A549 (cell line): Measurements from ENCODE around the gene JAG2. TPM values are rescaled to one million over a fixed set of nuclear protein-coding genes. Genes with fewer than 3 reads are reported as not detected.

ENCODE experiments used
- ATAC-seq, 2 experiments: fragments of 200-7000 bp in 1 of 2; fragments of >200 bp in 1 of 2; cut with Nextera tagmentation in 1 of 2; cut with Tn5 transposase in 1 of 2; 3 replicates each; pipeline versions ENCODE4 v1.8.0 to v1.9.1; 2018 to 2020; ENCODE audit warnings: mild to moderate bottlenecking in 1 of 2, moderate library complexity in 1 of 2
- CTCF ChIA-PET: fragments of 300-600 bp; sonication (Branson Sonifier 250); formaldehyde crosslinking; extraction: SDS; loops from one replicate; lab custom pipeline; 2021; ENCODE audit warnings: antibody characterized with exemption, inconsistent platforms; lab: Yijun Ruan, JAX
- POLR2A ChIA-PET: fragments of 350-600 bp; formaldehyde crosslinking; extraction: SDS; loops from one replicate; lab custom pipeline; 2021; ENCODE audit warnings: antibody characterized with exemption, inconsistent platforms; lab: Yijun Ruan, JAX
- DNase-seq, 2 experiments: peaks; one replicate each; pipeline versions ENCODE4 v3.0.0 to v3.0.0-alpha.2; 2011 to 2016; ENCODE audit warnings: low read depth in 1 of 2, low spot score in 1 of 2
- FAIRE-seq: peaks from 2 replicates; lab custom pipeline; 2011; peaks lifted over from hg19 to GRCh38; lab: Jason Lieb, UNC
- H3K27ac ChIP-seq, 2 experiments: fragments of >200 bp; sonication (Bioruptor Twin); formaldehyde crosslinking; 3 replicates each; pipeline ENCODE4 v1.5.1; 2016 to 2017
- H3K4me1 ChIP-seq: fragments of >200 bp; sonication (Bioruptor Twin); formaldehyde crosslinking; 3 replicates; pipeline ENCODE4 v1.6.1; 2016
- H3K4me2 ChIP-seq: fragments of >200 bp; sonication (Bioruptor Twin); formaldehyde crosslinking; 3 replicates; pipeline ENCODE4 v1.6.1; 2016
- H3K4me3 ChIP-seq: fragments of >200 bp; sonication (Bioruptor Twin); formaldehyde crosslinking; 3 replicates; pipeline ENCODE4 v1.5.1; 2016
- H3K9me3 ChIP-seq: fragments of >200 bp; sonication (Bioruptor Twin); formaldehyde crosslinking; 3 replicates; pipeline ENCODE4 v1.6.1; 2016
- ATOH8 ChIP-seq: fragments of 250-450 bp; sonication (Bioruptor Pico); IDR thresholded peaks from 2 replicates; pipeline ENCODE4 v1.5.0; 2020; ENCODE audit warnings: low read depth, mild to moderate bottlenecking, moderate library complexity
- BCL3 ChIP-seq: fragments of >200 bp; sonication (Bioruptor Twin); formaldehyde crosslinking; IDR thresholded peaks from 3 replicates; pipeline ENCODE4 v1.6.1; 2016
- CEBPB ChIP-seq, 2 experiments: fragments of >200 bp in 1 of 2; sonication (Bioruptor Twin) in 1 of 2; formaldehyde crosslinking in 1 of 2; IDR thresholded peaks; 2 replicates each; pipeline ENCODE4 v1.6.1; 2012 to 2016
- CHD2 ChIP-seq: fragments of 150-350 bp; IDR thresholded peaks from 2 replicates; pipeline ENCODE4 v1.6.1; 2014; ENCODE audit warnings: low read length; ENCODE audit not compliant: partially characterized antibody
- CHD4 ChIP-seq: fragments of 200-600 bp; sonication (generic); IDR thresholded peaks from 2 replicates; pipeline ENCODE4 v1.6.1; 2016; ENCODE audit warnings: antibody characterized with exemption, mild to moderate bottlenecking, borderline replicate concordance
- CTCF ChIP-seq: fragments of >200 bp; sonication (Bioruptor Twin); formaldehyde crosslinking; IDR thresholded peaks from 3 replicates; pipeline ENCODE4 v1.5.1; 2016
- E2F6 ChIP-seq: IDR thresholded peaks from 2 replicates; pipeline ENCODE4 v1.6.1; 2012; ENCODE audit warnings: low read depth, borderline replicate concordance
- EHF ChIP-seq: fragments of 250-450 bp; sonication (Bioruptor Pico); IDR thresholded peaks from 2 replicates; pipeline ENCODE4 v1.5.0; 2020; ENCODE audit warnings: mild to moderate bottlenecking
- EHMT2 ChIP-seq: fragments of 200-600 bp; sonication (generic); IDR thresholded peaks from 2 replicates; pipeline ENCODE4 v1.6.1; 2016; ENCODE audit warnings: antibody characterized with exemption, low read depth, mild to moderate bottlenecking, moderate library complexity
- FOSB ChIP-seq: fragments of 250-450 bp; sonication (Bioruptor Pico); IDR thresholded peaks from 2 replicates; pipeline ENCODE4 v1.5.0; 2020; ENCODE audit warnings: mild to moderate bottlenecking, moderate library complexity
- FOXS1 ChIP-seq: fragments of 250-450 bp; sonication (Bioruptor Pico); IDR thresholded peaks from 2 replicates; pipeline ENCODE4 v1.5.0; 2020; ENCODE audit warnings: mild to moderate bottlenecking, moderate library complexity
- GATA3 ChIP-seq: IDR thresholded peaks from 2 replicates; pipeline ENCODE4 v1.6.1; 2012; ENCODE audit warnings: borderline replicate concordance
- HES2 ChIP-seq: fragments of >200 bp; sonication (Bioruptor Twin); formaldehyde crosslinking; IDR thresholded peaks from 2 replicates; pipeline ENCODE4 v1.6.1; 2016
- HMGXB4 ChIP-seq: fragments of 250-450 bp; sonication (Bioruptor Pico); IDR thresholded peaks from 2 replicates; pipeline ENCODE4 v1.5.0; 2021; ENCODE audit warnings: mild to moderate bottlenecking, moderate library complexity, borderline replicate concordance
- JUN ChIP-seq, 2 experiments: fragments of >200 bp; sonication (Bioruptor Twin); formaldehyde crosslinking; IDR thresholded peaks; 2 replicates in 1 of 2; 3 replicates in 1 of 2; pipeline ENCODE4 v1.6.1; 2016 to 2017
- KDM1A ChIP-seq: fragments of 200-600 bp; sonication (generic); IDR thresholded peaks from 2 replicates; pipeline ENCODE4 v1.6.1; 2016; ENCODE audit warnings: low read depth, mild to moderate bottlenecking
- KDM5A ChIP-seq: fragments of 200-600 bp; sonication (generic); IDR thresholded peaks from 2 replicates; pipeline ENCODE4 v1.6.1; 2016; ENCODE audit warnings: antibody characterized with exemption, mild to moderate bottlenecking
- MAFK ChIP-seq: fragments of 450-650 bp; IDR thresholded peaks from 2 replicates; pipeline ENCODE4 v1.6.1; 2014; ENCODE audit not compliant: partially characterized antibody
- MAX ChIP-seq: IDR thresholded peaks from 2 replicates; pipeline ENCODE4 v1.6.1; 2012
- MYC ChIP-seq: IDR thresholded peaks from 2 replicates; pipeline ENCODE4 v1.6.1; 2012; ENCODE audit warnings: mild to moderate bottlenecking, inconsistent platforms, low read length, improper control_type of control experiment, borderline replicate concordance
- NFE2L2 ChIP-seq: fragments of 150-350 bp; conservative IDR thresholded peaks from 2 replicates; pipeline ENCODE4 v1.6.1; 2014; ENCODE audit warnings: low read length
- NPAS2 ChIP-seq: fragments of 250-450 bp; sonication (Bioruptor Pico); IDR thresholded peaks from 2 replicates; pipeline ENCODE4 v1.8.0; 2022; ENCODE audit warnings: mild to moderate bottlenecking, moderate library complexity, borderline replicate concordance
- POLR2A ChIP-seq: IDR thresholded peaks from 2 replicates; pipeline ENCODE4 v1.6.1; 2012; ENCODE audit warnings: mild to moderate bottlenecking, low read length
- POLR2AphosphoS2 ChIP-seq: conservative IDR thresholded peaks from 2 replicates; pipeline ENCODE4 v1.6.1; 2012; ENCODE audit warnings: low read length, improper control_type of control experiment, inconsistent platforms
- RCOR1 ChIP-seq: fragments of 150-350 bp; IDR thresholded peaks from 2 replicates; pipeline ENCODE4 v1.6.1; 2014; ENCODE audit warnings: antibody characterized with exemption, low read length, low read depth
- RFX5 ChIP-seq: fragments of 450-650 bp; IDR thresholded peaks from 2 replicates; pipeline ENCODE4 v1.7.1; 2014; ENCODE audit warnings: antibody characterized with exemption, mild to moderate bottlenecking, moderate library complexity
- RNF2 ChIP-seq: fragments of 200-600 bp; sonication (generic); IDR thresholded peaks from 2 replicates; pipeline ENCODE4 v1.6.1; 2016; ENCODE audit warnings: low read depth, mild to moderate bottlenecking, antibody characterized with exemption, moderate library complexity, borderline replicate concordance
- SREBF2 ChIP-seq: fragments of 450-650 bp; IDR thresholded peaks from 2 replicates; pipeline ENCODE4 v1.6.1; 2014; ENCODE audit warnings: mild to moderate bottlenecking, moderate library complexity
- TFCP2L1 ChIP-seq: fragments of 250-450 bp; sonication (Bioruptor Pico); IDR thresholded peaks from 2 replicates; pipeline ENCODE4 v1.5.0; 2021; ENCODE audit warnings: mild to moderate bottlenecking
- TP53 ChIP-seq: fragments of 250-450 bp; sonication (Bioruptor Pico); IDR thresholded peaks from 2 replicates; pipeline ENCODE4 v1.5.0; 2021; ENCODE audit warnings: mild to moderate bottlenecking, moderate library complexity
- USF2 ChIP-seq: fragments of 450-650 bp; IDR thresholded peaks from 2 replicates; pipeline ENCODE4 v1.6.1; 2014; ENCODE audit warnings: antibody characterized with exemption
- ZFP36 ChIP-seq: fragments of 450-650 bp; IDR thresholded peaks from 2 replicates; pipeline ENCODE4 v1.6.1; 2014; ENCODE audit warnings: borderline replicate concordance; ENCODE audit not compliant: partially characterized antibody
- ZSCAN20 ChIP-seq: fragments of 250-450 bp; sonication (Bioruptor Pico); IDR thresholded peaks from 2 replicates; pipeline ENCODE4 v1.8.0; 2022; ENCODE audit warnings: mild to moderate bottlenecking, moderate library complexity
- WGBS: methylation state at CpG from one replicate; pipeline ENCODE4 v1.1.6; 2017; ENCODE audit errors: missing lambda C conversion rate; 5-methylcytosine and 5-hydroxymethylcytosine counted together
- polyA plus RNA-seq, 4 experiments: library from polyadenylated mRNA; depleted of rRNA in 3 of 4; stranded (reverse); fragments of >200 nt; fragmentation: RNase III in 1 of 4; extraction: RNeasy Plus Mini Kit Qiagen cat#74134 plus additional on column Dnase treatment in 1 of 4; gene quantifications; 2 replicates in 3 of 4; 3 replicates in 1 of 4; pipeline ENCODE4 v1.2.3, GENCODE V29; 2011 to 2017

Gene JAG2
- polyA plus RNA-seq, 2 of the 4 experiments (the other 2 are of a cell fraction): 5.9 to 20.4 TPM

GRCh38 chr14:105167303-105168092 is 1.1 kb downstream of the JAG2 start:
- Histone ChIP-seq H3K9me3 (no peaks in the 10 kb centered on the region), H3K4me2 (peak overlapping the region; percentile 95), H3K27ac (peak overlapping the region; percentile 66 to 90), H3K4me3 (peak overlapping the region; percentile 59), H3K4me1 (peaks cover 33% of the 10 kb centered on the region)
- under 1% methylated on average over 41 of the region's 116 CpGs for WGBS
- ChIA-PET CTCF (interaction anchor here (0.6 to 15.2 kb wide), 10 partner anchors 8 to 194 kb away, joined by 3 to 132 read pairs (median 6); partner anchors contain the start of gene NUDT14), POLR2A (interaction anchor here (1.2 to 3.5 kb wide), 3 partner anchors 75 to 81 kb away, joined by 3 to 11 read pairs (median 4); no protein-coding TSS in a partner anchor)
- ATAC-seq (no peak), FAIRE-seq (no peak), DNase-seq (no peak)
- TF ChIP-seq NFE2L2 (no peak), FOXS1 (CRISPR knock-in tag) (no peak), RCOR1 (no peak), TP53 (CRISPR knock-in tag) (peak; percentile 27; the same call in 1 of the 2 replicates), RFX5 (no peak), HES2 (no peak), ZSCAN20 (CRISPR knock-in tag) (no peak), HMGXB4 (no peak), MAX (peak; percentile 73), GATA3 (no peak), CHD4 (no peak), FOSB (no peak), BCL3 (no peak), EHMT2 (no peak), MAFK (no peak), KDM1A (no peak), TFCP2L1 (no peak), ATOH8 (CRISPR knock-in tag) (no peak), JUN (IDR thresholded peaks at IDR 0.05) (peak in 1 of 2 experiments; percentile 29; a peak in 1 of 5 replicates), NPAS2 (CRISPR knock-in tag) (no peak), CEBPB (IDR thresholded peaks at IDR 0.05) (no peak), CTCF (peak; percentile 51), KDM5A (no peak), ZFP36 (no peak), EHF (CRISPR knock-in tag) (no peak), E2F6 (0 out of 2 replicates have a peak, but pooled peaks have one; percentile 21), POLR2A (peak; percentile 24; the same call in 1 of the 2 replicates), RNF2 (peak; percentile 82; the same call in 1 of the 2 replicates), MYC (0 out of 2 replicates have a peak, but pooled peaks have one; percentile 6), USF2 (no peak), POLR2AphosphoS2 (no peak), CHD2 (no peak), SREBF2 (no peak)
